Spleen (tissue), 7 donors: ENCODE results near the gene TRAPPC14.

Source experiments
- POLR2A ChIP-seq, 3 donors: fragments of 450-650 bp; IDR thresholded peaks; one replicate each; pipeline ENCODE4 v1.5.1; 2017; ENCODE audit warnings: antibody characterized with exemption in 3 of 3, mild to moderate bottlenecking in 1 of 3
- TF ChIP-seq, protein P1 (sequence below), 11 experiments: fragments of 200-600 bp in 7 of 11; fragments of 450-650 bp in 4 of 11; sonication (generic) in 4 of 11; IDR thresholded peaks in 8 of 11; conservative IDR thresholded peaks in 3 of 11; 1 replicate in 7 of 11; 2 replicates in 4 of 11; pipeline versions ENCODE4 v1.4.0 to v1.8.0; 2016 to 2021; ENCODE audit warnings: antibody characterized with exemption in 11 of 11, inconsistent platforms in 4 of 11, mild to moderate bottlenecking in 1 of 11
- donor health status: DM: no; HTN: no; CAD: no; lungs with moderate emphysema.
- donor health status: DM: no; HTN: no; CAD: no.
- donor health status: DM: no; HTN: no; CAD: no.

DNA sequence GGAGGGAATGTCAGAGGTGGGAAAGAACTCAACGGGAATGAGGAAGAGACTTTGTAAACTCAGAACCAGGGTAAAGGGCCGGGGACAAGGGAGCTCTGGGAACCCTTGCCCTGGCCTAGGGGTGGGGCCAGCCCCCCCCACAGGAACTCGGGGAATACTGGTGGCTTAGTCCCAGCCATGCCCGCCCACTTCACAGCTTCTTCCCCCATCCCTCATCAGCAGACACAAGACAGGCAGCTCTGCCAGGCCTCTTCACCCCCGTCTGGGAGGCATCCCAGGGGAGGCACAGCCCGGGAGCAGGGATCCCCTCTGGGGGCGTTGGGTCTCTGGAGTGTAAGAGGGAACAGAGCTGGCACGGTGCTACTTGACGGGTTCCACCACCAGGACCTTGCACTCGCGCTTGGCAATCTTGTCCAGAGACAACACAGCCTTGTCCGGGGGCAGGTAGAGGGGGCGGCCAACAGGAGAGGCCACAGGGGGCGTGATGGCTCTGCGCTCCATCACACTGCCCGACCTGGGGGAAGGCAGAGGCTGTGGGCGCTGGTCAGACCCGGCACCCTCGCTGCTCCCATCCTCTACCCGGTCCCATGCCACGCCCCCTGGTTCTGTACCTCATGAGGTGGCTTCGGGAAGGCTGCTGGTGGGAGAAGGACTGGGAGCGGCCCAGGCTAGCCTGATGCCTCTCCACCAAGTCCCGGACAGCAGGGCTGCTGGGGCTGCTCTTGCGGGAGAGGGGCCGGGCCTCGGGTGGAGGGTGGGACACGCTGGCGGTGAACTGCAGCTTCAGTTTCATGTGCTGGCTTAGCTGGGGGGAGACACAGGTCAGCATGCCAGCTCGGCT lies 3.7 kb downstream of the TRAPPC14 start:
- TF ChIP-seq, protein P1, sequence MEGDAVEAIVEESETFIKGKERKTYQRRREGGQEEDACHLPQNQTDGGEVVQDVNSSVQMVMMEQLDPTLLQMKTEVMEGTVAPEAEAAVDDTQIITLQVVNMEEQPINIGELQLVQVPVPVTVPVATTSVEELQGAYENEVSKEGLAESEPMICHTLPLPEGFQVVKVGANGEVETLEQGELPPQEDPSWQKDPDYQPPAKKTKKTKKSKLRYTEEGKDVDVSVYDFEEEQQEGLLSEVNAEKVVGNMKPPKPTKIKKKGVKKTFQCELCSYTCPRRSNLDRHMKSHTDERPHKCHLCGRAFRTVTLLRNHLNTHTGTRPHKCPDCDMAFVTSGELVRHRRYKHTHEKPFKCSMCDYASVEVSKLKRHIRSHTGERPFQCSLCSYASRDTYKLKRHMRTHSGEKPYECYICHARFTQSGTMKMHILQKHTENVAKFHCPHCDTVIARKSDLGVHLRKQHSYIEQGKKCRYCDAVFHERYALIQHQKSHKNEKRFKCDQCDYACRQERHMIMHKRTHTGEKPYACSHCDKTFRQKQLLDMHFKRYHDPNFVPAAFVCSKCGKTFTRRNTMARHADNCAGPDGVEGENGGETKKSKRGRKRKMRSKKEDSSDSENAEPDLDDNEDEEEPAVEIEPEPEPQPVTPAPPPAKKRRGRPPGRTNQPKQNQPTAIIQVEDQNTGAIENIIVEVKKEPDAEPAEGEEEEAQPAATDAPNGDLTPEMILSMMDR (IDR thresholded peaks at IDR 0.05 in 8 of 11, conservative IDR thresholded peaks at IDR 0.05 in 3 of 11) = no peak
- no peak for TF ChIP-seq POLR2A (IDR thresholded peaks at IDR 0.05)
